Measurements from ENCODE around the gene HIBADH. TPM values are rescaled to one million over a fixed set of nuclear protein-coding genes. Genes with fewer than 3 reads are reported as not detected.

Gene HIBADH
- total RNA-seq, 4 donors from 2014 or later: 42.2 to 56.4 (median 49.0) TPM

GRCh38 chr7:27501001-27501400 lies 161.7 kb downstream of the HIBADH start:
- in situ Hi-C loops (cut with MboI; ENCODE audit: low sequenced_read_pairs in 4 of 4): no loop called here

GRCh38 chr7:27492224-27492623 lies 170.5 kb downstream of the HIBADH start:
- TF ChIP-seq CTCF (IDR thresholded peaks at IDR 0.05 in 4 of 5, conservative IDR thresholded peaks at IDR 0.05 in 1 of 5) (no peak), POLR2A (IDR thresholded peaks at IDR 0.05) (no peak)

More at GRCh38 chr7:27501001-27501400, 161.7 kb downstream of the HIBADH start:
- Histone ChIP-seq H3K4me1 (no peaks in the 10 kb centered on the region), H3K9me3 (no peaks in the 10 kb centered on the region), H3K36me3 (no peaks in the 10 kb centered on the region), H3K27me3 (no peaks in the 10 kb centered on the region), H3K4me3 (no peak overlapping the region), H3K27ac (no peak overlapping the region)
- DNase-seq (no peak), ATAC-seq (no peak)
- intact Hi-C loops (cut with DNase I; ENCODE audit: low total_unique reads): no loop called here
- no peak for TF ChIP-seq CTCF (IDR thresholded peaks at IDR 0.05 in 4 of 5, conservative IDR thresholded peaks at IDR 0.05 in 1 of 5)
- no peak for TF ChIP-seq POLR2A (IDR thresholded peaks at IDR 0.05)

GRCh38 chr7:27491534-27491933 lies 171.1 kb downstream of the HIBADH start:
- ATAC-seq (no peak), DNase-seq (no peak)
- H3K36me3 ChIP-seq: no peaks in the 10 kb centered on the region
- H3K9me3 ChIP-seq: no peaks in the 10 kb centered on the region
- no peak overlapping the region for H3K27ac ChIP-seq
- no peaks in the 10 kb centered on the region for H3K27me3 ChIP-seq
- intact Hi-C loops (cut with DNase I; ENCODE audit: low total_unique reads): no loop called here
- in situ Hi-C loops (cut with MboI; ENCODE audit: low sequenced_read_pairs in 4 of 4): no loop called here
- H3K4me3 ChIP-seq: no peak overlapping the region
- no peaks in the 10 kb centered on the region for H3K4me1 ChIP-seq
- TF ChIP-seq POLR2A (IDR thresholded peaks at IDR 0.05): no peak
- TF ChIP-seq CTCF (IDR thresholded peaks at IDR 0.05 in 4 of 5, conservative IDR thresholded peaks at IDR 0.05 in 1 of 5): no peak

More at GRCh38 chr7:27492224-27492623, 170.5 kb downstream of the HIBADH start:
- intact Hi-C loops (cut with DNase I; ENCODE audit: low total_unique reads) (no loop called here), in situ Hi-C loops (cut with MboI; ENCODE audit: low sequenced_read_pairs in 4 of 4) (no loop called here)
- ATAC-seq: no peak
- no peak for DNase-seq
- Histone ChIP-seq H3K36me3 (no peaks in the 10 kb centered on the region), H3K9me3 (no peaks in the 10 kb centered on the region), H3K27ac (no peak overlapping the region), H3K27me3 (no peaks in the 10 kb centered on the region), H3K4me1 (no peaks in the 10 kb centered on the region), H3K4me3 (no peak overlapping the region)

GRCh38 chr7:27487509-27487908 lies 175.2 kb downstream of the HIBADH start:
- no peak overlapping the region for H3K27ac ChIP-seq
- H3K4me1 ChIP-seq: no peaks in the 10 kb centered on the region
- no peak for TF ChIP-seq CTCF (IDR thresholded peaks at IDR 0.05 in 4 of 5, conservative IDR thresholded peaks at IDR 0.05 in 1 of 5)
- TF ChIP-seq POLR2A (IDR thresholded peaks at IDR 0.05): no peak
- ATAC-seq: no peak
- no peaks in the 10 kb centered on the region for H3K36me3 ChIP-seq
- no peaks in the 10 kb centered on the region for H3K9me3 ChIP-seq
- H3K27me3 ChIP-seq: no peaks in the 10 kb centered on the region
- intact Hi-C loops (cut with DNase I; ENCODE audit: low total_unique reads): no loop called here
- in situ Hi-C loops (cut with MboI; ENCODE audit: low sequenced_read_pairs in 4 of 4): no loop called here
- no peak overlapping the region for H3K4me3 ChIP-seq
- DNase-seq: no peak

GRCh38 chr7:27484451-27484850 lies 178.2 kb downstream of the HIBADH start:
- Histone ChIP-seq H3K27ac (no peak overlapping the region), H3K4me3 (no peak overlapping the region), H3K36me3 (no peaks in the 10 kb centered on the region), H3K9me3 (no peaks in the 10 kb centered on the region), H3K4me1 (no peaks in the 10 kb centered on the region), H3K27me3 (no peaks in the 10 kb centered on the region)
- in situ Hi-C loops (cut with MboI; ENCODE audit: low sequenced_read_pairs in 4 of 4) (no loop called here), intact Hi-C loops (cut with DNase I; ENCODE audit: low total_unique reads) (no loop called here)
- TF ChIP-seq POLR2A (IDR thresholded peaks at IDR 0.05) (no peak), CTCF (IDR thresholded peaks at IDR 0.05 in 4 of 5, conservative IDR thresholded peaks at IDR 0.05 in 1 of 5) (no peak)
- ATAC-seq (no peak), DNase-seq (no peak)

All from gastrocnemius medialis (tissue), 4 donors.